Measurements from ENCODE around the gene HEMK1.

The HEMK1 gene

DNA sequence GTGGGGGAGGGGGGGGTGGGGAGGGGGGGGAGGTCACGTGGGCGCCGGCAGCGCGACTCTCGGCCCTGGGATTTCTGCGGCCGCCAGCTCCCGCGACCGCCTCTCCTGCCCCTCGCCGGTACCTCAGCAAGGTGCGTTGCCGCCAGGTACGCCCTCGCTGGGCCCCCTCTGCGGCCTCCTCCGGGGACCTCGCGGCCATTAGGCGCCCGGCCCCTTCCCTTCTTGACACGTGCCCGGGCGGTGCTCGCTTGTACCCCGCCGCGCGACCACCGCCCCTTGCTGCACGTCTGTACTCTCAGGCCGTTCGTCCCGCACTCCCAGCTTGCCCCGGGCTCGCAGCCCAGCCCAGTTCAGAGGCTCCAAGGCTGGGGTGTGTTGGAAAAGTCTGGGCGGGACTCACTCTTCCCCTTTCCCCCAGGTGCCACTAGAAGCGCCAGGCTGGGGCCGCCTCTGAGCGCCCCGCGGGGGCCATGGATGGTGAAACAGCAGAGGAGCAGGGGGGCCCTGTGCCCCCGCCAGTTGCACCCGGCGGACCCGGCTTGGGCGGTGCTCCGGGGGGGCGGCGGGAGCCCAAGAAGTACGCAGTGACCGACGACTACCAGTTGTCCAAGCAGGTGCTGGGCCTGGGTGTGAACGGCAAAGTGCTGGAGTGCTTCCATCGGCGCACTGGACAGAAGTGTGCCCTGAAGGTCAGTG, 47.9 kb downstream of the HEMK1 start, which contains the start of gene MAPKAPK3:
MAPKAPK3 (plus strand) TSS at position 56 of the 696 bp plus-strand sequence; CDS start at position 471, 415 bp downstream.
- no peak for DNase-seq

DNA sequence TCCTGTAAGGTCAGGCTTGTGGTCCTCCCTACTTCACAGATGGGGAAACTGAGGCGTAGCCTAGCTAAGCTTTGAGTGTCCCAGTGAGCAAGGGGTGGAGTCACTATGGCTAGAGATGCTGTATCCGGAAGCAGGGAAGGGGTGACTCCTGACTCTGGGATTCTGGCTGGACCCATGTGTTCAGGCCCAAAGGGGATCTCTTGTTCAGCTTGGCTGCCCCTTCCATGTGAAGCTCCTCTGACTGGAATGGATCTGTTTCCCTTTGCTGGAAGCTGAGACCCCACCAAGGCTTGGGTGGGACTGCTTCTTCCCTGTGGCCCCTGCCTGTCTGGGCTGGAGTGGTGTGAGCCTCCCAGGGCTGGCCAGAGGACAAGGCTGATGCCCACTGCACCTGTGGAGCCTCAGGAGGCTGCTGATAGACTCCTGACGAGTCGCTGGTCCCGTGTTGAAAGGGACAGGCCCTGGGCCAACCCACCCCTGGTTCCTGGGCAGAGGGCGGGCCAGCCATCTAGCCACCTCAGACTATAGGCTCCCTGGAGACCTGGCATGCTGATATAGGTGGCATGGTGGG, 48.7 kb downstream of the HEMK1 start:
- DNase-seq, result no peak

DNA sequence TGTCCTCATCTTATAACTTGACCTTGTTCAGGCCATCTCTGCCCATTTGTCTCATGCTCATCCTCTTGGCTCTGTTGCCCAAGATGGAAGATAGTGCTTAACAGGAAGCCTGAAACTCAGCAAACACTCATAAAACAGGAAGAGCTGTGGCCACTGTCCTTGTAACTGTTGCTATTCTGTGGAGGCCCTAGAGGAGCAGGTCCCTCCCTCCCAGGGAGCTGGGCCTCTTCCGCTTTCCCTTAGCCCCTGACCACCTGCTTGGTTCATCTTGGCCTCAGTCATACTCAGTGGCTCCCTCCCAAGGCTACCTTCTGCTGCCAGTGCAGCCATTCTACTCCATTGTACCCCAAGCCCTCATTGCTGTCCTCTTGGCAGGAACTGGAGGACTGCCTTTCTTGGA, 51.1 kb downstream of the HEMK1 start:
- no peak for DNase-seq

DNA sequence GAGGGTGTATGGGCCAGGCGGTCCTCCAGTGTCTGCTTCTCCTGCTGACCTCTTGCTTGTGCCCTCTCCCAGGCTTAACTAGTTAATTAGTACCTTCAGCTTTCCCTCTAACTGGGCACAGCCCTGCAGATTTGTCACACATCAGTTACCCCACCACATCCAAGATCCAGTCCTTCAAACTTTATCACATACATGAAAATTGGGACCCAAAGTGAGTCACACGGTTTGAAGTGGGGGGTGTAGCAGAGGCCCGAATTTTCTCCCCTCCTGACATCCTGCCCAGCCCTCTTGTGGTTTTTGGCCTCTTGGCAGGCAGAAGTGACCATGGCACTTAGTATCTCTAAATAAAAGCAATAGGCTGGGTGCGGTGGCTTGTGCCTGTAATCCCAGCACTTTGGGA, 51.5 kb downstream of the HEMK1 start:
- DNase-seq, result no peak

DNA sequence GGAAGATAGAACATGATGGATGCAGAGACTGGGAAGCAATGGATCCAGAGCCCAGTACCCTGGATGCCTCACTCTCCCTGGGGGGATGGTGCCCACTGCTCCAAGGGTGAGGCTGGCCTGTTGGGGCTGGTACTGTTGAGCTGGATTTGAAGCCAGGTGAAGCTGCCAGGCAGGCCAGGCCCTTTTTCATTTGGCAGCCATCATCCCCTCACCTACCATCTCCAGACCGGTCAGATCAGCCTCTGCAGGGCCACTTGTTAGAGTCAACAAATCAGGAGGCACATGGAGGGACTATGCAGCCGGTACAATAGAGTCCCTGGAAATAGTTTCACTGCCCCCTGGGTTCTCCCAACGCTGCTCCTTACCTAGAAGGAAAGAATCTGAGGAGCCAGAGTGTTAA, 53.6 kb downstream of the HEMK1 start:
- DNase-seq, result no peak

DNA sequence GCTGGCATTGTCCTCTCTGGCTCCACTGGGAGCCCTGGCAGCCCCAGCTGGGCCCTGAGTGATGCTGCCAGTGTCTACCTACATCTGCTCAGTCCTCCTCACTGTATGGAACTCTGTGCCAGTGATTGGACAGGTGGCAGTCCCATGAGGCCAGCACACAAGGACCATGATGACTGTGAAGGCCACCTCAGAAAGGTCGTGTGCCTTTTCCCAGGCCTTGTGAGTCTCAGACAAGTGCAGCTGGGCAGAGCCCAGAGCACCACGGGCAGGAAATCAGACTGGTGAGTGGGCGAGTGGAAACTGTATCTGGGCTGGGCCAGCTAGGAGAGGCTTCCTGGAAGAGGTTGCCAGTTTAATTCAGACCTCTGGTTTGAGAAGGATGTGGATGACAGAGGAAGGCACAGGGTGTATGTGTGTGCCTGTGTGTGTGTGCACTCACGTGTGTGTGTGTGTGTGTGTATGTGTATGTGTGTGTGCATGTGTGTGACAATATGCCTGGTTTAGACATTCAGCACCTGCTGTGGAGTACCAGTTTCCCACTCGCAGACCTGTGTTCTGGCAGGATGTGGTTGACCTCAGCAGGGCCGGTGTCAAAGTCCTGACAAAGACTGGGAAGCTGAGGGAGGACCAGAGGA, 54.6 kb downstream of the HEMK1 start:
- DNase-seq, result no peak

DNA sequence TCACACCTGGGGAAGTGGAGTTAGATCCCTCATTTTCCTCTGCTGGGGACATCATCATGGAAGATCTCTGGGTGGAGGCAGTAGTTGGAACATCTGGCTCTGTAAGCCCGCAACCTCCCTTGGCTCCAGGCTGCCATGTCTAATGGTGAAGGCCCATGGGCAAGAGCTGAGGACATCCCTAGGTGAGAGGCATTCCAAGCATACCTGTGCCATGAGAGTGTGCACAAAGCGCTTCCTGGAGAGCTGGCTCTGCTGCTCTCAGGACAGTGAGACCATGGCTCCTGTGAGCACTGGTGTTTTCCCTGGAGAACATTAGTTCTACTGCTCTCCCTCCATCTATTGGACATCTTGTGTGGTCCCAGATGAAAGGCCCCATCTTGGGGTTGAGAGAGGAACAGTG, 55.3 kb downstream of the HEMK1 start:
- DNase-seq, result no peak

DNA sequence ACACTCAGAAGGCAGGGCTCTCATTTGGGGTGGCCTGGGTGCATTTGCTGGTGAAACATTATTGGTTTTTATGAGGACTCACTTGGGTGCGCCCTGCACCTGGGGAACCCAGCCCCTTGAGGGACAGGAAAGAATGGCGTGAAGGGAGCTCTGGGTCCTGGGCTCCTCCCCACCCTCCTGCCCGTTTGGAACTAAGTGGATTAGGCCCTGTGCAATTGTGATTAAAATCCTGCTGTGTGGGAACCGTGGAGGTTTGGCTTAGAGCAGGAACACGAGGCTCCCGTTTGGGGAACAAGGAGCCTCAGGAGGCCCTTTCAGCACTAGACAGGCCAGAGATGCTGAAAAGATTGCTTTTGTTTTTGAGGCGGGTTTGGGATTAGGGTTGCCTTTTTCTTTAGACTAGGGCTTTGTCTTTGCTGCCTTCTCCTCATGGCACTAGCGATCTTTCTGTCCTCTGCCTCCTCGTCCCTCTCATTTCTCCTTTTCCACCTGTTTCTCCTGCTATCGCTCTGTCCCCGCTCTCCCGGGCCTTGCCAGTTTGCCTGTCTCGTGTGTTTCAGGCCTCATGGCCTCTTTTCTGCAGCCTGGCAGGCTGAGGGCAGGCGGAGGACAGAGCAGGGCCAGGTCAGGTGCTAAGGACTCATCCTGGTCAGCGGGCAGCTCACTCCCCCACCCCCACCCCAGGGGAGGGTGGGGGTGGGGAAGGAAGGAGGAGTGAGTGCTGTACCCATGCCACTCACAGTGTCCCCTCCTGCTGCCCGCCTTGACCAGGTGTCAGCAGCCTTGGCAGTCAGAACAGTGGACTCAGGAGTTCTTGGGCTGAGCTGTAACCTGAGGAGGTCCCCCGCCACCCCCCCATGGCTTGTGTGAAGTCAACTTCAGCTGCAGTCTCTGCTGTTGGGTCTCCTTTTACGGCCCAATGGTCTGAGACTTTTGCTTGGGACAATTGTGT, 56.2 kb downstream of the HEMK1 start:
- DNase-seq, result no peak

DNA sequence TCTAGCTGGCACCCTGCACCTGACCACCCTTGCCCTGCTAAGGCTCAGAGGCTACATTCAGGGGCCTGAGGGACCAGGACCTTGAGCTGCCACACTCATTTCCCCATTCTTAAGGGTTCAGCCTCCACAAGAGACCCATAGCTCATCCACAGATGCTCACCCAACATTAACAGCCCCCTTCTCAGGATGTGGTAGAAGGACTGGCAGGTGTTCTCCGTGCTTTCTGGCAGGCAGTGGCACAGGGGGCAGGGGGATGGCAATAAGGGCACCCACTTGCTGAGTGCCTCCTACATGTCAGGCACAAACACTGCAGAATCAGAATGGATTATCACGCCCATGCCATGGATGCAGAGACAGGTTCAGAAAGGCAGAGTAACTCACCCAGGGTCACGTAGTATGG, 57.1 kb downstream of the HEMK1 start:
- no peak for DNase-seq

DNA sequence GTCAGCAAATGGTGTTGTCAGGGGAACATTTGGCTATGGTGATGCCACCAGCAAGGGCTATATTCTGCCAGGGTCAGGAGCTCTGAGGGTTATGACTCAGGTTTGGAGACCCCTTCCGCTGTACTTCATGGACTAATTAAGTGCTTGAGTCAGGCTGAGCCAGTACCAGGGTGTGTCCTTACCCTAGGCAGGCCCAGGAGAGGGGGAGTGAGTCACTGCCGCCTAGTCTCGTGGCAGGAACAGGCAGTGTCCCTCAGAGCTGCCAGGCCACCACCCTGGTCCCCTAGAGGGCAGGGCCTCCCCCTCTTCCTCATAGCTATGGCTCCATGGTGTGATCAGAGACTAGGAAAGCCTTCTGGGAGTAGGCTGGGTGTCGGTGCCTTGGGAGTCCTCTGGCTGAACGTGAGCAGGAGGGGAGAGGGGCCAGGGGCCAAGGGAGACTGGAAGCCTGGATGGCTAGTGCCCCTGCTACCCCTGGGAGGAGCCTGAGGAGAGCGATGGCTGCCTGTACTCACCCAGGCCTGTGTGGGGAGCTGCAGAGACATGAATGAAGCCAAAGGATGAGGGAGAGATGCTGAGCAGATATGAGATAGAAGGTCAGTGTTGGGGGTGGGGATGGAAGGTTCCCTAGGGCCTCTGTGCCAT, 58.2 kb downstream of the HEMK1 start:
- DNase-seq, result peak; percentile 19

DNA sequence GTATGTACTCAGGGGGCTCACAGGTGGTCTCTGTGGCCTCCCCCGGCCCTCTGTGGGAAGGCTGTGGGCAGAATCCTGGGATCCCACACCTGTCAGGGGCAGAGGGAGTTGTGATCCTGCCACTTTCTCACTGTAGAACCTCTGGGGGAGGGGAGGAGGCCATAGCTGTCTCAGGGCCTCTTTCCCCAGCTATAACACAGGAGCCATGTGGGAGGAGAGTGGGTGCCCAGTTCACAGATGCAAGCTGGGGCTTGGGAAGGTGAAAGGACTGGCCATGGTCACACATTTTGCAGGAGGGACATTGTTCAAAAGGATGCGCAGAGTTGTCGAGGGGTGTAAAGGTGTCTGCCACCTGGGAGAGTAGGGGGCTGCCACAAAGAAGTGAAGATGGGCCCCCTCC, 59.3 kb downstream of the HEMK1 start:
- no peak for DNase-seq

DNA sequence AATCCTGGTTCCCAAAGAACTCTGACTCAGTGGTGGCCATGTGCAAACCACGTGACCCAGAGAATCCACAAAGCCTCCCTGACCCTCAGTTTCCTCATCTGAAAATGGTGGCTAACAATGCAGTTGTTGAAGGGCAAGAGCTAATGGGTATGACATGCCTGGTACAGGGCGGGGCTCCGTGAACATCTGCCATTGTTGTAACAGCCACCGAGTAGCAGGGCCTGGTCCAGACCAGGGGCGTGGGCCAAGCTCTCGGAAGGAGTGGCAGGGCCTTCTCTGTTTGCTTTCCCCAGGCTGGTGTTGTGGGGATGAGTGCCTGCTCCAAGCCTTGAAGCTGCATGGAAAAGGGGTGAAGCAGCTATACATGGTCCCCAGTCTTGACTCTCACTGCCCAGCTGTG, 61.1 kb downstream of the HEMK1 start:
- DNase-seq, result no peak

DNA sequence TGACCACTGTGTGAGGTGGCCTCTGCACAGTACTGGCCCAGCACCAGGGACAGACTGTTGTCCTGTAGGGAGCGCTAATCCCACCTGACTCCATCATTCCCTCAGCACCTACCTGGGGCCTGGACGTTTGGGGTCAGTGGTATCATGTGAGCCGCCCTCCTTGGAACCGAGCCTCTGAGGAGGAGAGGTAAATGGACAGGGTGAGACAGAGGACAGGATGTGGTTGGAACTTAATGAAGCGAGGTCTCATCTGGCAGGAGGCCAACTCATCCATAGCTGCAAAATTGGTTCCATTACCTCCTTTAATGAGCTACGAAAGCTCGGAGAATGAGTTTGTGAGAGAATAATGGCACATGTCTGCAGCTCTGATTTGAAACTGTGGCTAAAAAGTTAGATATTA, 61.6 kb downstream of the HEMK1 start:
- DNase-seq, result no peak

DNA sequence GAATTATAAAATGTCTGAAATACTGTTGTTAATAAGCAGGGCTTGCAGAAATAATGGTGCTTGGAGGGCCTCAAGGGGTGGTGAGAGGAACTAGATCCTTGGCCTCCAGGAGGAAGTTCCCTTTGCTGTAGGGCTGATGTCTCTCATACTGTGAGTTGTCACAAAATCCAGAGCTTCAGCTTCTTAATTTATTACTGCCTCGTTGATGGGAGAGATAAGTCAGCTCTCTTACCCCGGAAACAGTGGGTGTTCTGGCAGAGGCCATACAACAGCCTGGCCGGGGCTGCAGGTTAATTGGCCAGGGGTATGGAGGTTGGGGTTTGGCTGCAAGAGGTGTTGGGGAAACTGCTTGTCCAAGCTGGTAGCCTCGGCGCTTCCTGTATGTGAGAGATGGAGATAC, 63.1 kb downstream of the HEMK1 start:
- DNase-seq, result no peak

DNA sequence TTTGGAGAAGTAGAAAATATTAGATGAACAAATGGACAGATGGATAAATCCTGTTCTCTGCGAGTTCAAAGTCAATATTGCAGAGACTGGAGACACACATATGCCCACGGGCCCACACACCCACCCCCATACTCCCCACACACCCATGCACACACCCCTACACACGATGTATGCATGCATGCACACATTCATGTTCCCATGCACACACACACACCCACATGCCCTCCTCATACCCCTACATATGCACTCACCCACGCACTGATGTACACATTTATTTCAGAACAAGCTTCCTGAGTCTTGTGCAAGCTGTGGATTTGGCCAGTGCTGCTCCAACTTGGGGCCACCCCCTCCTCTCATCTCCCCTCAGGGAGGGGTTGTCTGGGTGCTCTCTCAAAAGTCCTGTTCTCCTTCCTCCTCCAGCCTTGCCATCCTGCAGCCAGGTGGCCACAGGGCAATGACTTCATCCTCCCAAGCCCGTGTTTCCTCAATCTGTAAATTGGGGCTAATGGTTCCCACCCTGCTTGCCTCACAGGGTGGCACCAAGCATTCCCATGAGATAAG, 64.0 kb downstream of the HEMK1 start:
- DNase-seq, result no peak

DNA sequence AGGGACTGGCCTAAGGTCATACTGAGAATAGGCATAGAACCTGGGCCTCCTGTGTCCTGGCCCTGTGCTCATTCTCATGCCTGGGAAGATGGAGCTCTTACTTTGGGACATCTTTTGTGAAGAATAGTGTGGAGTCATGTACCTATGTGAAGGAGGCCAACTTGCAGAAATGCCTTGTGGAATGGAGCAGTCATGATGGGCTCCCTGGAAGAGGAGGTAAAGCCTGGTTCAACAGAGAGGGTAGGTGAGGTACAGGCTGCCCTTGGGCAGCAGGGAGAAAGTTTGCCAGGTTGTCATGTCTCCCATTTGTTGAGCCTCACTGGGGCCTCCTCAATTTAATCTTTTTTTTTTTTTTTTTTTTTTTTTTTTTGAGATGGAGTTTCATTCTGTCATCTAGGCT, 65.7 kb downstream of the HEMK1 start:
- no peak for DNase-seq

DNA sequence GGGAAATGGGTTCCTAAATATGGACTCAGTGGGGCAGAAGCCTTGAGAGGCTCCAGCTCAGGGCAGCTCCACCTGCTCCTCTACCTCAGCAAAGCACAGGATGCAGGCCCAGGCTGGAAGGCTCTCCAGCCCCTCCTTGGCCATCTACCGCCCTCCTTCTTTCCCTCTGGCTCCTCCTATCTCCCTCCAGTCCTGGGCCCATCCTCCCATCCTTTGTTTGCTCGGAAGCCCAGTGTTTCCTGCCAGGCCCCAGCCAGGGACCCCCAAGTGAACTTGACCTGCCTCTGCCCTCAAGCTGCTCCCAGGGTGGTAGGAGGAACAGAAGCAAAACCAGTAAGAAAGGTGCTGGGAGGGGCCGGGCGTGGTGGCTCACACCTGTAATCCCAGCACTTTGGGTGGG, 67.7 kb downstream of the HEMK1 start:
- no peak for DNase-seq

DNA sequence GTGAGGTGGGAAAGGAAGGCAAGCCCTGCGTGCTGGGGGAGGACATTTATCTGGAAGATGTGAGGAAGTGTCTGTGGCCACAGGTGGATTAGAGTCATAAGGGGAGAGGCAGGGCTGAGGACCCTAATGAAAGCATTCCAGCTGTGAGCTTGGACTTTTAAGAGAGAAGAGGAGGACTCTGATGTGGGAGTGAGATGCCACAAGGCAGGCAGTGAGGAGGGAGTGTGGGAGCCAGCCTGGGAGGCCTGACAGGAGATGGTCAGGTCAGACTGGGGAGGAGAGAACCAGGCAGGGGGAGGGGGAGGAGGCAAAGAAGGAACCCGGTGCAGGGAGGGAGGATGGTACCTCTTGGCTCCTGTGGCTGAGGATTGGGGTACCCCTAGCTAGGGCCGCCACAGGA, 68.6 kb downstream of the HEMK1 start:
- DNase-seq, result no peak

DNA sequence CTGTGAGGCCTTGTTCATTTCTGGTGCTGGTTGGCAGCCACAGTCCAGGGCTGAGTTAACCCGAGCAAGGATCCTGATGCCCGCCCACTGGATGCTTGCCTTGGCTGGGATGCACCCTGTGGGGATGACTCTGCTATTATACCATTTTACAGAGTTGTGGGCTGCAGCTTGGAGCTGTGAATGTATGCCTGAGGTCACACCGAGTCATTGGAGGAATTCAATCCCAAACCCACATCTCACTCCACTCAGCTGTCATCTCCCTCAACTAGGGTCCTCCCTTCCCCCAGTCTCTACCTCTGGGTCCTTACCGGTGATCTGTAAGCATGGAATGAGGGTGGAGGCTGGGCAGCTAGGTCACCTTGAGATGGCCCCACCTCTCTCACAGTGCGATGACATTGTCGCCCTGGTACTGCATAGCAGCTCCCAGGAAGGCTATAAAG, 69.8 kb downstream of the HEMK1 start:
- DNase-seq, result peak; percentile 15

DNA sequence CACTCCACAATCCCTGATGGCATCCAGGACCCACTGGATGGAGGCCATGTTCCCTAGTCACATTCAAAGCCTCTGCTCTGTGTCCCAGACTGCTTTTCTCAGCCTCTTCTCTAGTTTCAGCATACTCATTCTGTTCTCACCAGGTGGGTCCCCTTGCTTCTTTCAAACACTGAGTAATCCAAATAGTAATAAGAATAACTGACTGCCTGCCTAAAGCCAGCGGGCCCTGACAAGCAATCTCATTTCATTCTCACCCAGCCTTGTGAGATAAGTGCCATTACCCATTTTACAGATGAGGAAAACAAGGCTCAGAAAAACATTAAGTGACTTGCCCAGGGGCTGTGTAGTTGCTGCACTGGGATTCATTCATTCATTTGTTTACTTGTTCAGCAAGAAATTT, 73.1 kb downstream of the HEMK1 start:
- DNase-seq, result no peak

DNA sequence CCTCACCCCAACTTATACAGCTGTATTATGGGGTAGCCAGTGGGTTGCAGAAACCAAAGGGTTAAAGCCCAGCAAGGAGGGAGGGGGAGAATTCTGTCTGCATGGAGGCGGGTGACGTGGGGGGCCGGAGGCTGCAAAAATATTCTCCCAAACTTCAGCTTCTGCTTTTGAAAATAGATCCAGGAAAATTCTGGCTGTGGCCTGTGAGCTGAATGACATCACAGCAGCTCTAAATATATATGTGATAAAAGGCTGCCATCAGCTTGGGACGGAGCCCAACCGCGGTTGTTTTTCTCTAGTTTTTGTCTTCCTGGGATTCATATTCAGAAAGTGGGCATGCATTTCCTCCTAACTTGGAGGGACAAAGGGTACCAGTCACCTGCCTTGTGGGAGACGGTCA, 75.2 kb downstream of the HEMK1 start:
- DNase-seq, result no peak

DNA sequence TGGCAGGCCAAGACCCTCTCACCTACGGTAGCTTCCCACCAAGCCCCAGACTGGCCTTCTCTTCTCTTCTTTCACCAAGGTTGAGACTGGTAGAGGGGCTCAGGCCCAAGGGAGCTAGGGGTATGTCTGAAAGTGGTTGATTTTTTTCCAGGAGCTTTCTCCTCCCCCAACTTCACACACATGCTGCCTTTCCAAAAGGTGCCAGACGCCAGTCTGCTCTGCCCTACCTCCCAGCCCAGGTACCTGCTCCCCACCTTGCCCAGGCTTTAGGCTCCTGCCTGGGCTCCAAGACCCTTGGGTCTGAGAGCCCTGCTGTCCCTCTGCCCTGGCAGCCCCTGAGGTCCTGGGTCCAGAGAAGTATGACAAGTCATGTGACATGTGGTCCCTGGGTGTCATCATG, 76.1 kb downstream of the HEMK1 start:
- DNase-seq, result no peak

Data from amniotic stem cell (primary cell).